Adrenal gland (tissue), 5 donors: ENCODE data around the gene FAM177B.

Experiments
- CTCF ChIP-seq, 6 experiments: fragments of 450-650 bp in 4 of 6; fragments of 200-600 bp in 2 of 6; sonication (generic) in 1 of 6; IDR thresholded peaks; 1 replicate in 5 of 6; 2 replicates in 1 of 6; pipeline versions ENCODE4 v1.5.1 to v1.8.0; 2016 to 2021; ENCODE audit warnings: antibody characterized with exemption in 6 of 6, mild to moderate bottlenecking in 2 of 6, moderate library complexity in 1 of 6
- POLR2A ChIP-seq, 2 donors: fragments of 450-650 bp; IDR thresholded peaks; one replicate each; pipeline ENCODE4 v1.6.1; 2017; ENCODE audit warnings: antibody characterized with exemption in 2 of 2, mild to moderate bottlenecking in 2 of 2, moderate library complexity in 1 of 2
- donor health status: DM: no; HTN: no; CAD: no.

GRCh38 chr1:222754366-222755139, 17.6 kb downstream of the FAM177B start:
- TF ChIP-seq CTCF (IDR thresholded peaks at IDR 0.05), result no peak
- TF ChIP-seq POLR2A (IDR thresholded peaks at IDR 0.05), result no peak
